HG03558 (cell line): ENCODE data around the gene CPSF3.

Source experiments
- ATAC-seq: cut with Tn5 transposase; IDR thresholded peaks from one replicate; pipeline ENCODE4 v1.9.1; 2021; ENCODE audit warnings: moderate number of reproducible peaks; ENCODE audit not compliant: unreplicated experiment; ENCODE audit errors: extremely low read depth

CPSF3 gene

DNA sequence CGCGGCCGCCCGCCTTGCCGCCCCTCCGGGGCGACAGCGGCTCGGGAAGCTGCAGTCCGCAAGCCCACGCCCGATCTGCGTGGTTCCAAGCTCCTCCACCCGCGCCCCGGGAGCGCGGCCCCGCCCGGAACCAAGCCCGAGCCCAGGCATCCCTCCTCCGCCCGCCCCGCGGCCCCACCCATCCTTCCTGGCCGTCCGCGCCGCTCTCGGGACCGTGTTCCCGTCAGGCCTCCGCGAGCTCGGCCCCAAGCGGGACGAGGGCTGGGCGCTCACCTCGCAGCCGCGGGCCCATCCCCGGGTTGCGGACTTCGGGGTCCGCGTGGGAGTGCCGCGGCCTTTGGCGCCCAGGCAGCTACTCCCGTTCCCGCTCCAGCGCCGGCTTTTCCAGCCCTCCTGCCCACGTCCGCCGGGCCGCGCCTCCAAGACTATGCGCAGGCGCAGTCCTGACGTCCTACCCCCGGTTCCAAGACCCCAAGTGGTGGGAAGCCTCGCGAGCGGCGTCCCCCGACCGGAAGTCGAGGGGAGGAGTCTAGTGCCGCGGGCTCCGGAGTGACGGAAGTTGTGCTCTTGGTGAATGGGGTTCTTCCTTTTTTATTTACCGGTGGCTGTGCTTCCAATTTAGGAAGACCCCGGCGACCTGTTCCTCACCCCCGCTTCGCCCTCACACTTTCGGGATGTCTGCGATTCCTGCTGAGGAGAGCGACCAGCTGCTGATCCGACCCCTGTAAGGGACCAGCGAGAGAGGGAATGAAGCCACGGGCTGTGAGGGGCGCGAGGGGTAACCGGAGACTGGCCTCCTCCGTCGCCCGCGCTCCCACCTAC is at the start of gene CPSF3, which contains the start of gene ITGB1BP1:
Gene CPSF3 (plus strand): TSS at position 555 of the 822 bp plus-strand sequence. CDS start 120 bp downstream, at position 675.
Gene ITGB1BP1 (minus strand): TSS at position 429 of the 822 bp plus-strand sequence. CDS start 4,831 bp downstream, outside the sequence.
- ATAC-seq, result peak; percentile 58

- no peak for ATAC-seq
These were observed 49.3 kb upstream of the CPSF3 start for GRCh38 chr2:9374071-9374730.

DNA sequence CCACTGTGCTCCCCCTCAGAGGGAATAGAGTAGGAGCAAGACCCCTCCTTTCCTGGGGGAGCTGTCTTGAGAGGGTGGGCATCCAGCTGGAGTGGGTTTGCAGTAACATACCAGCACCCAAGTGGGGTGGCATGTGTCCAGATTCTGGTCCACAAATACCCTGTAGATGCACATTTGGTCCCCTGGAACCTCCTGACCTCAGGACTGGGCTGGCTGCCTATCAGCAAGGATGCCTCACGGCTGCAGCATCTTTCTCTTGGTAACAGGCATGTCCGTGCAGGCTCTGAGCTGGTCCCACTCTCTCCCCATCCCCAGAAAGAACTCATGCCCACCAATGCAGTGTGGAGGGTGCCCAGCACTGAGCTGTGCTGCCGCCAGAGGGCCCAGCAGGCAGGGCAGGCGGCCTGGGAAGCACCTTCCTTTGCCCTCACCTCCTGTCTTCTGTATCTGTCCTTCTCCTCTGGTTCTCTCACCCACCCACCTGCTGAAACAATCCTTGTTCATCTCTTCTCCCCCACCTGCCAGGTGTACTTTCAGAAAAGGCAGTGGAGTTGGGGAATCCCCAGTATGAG is 47.5 kb upstream of the CPSF3 start:
- no peak for ATAC-seq

GRCh38 chr2:9377461-9378097 is 45.9 kb upstream of the CPSF3 start:
- ATAC-seq, result no peak

DNA sequence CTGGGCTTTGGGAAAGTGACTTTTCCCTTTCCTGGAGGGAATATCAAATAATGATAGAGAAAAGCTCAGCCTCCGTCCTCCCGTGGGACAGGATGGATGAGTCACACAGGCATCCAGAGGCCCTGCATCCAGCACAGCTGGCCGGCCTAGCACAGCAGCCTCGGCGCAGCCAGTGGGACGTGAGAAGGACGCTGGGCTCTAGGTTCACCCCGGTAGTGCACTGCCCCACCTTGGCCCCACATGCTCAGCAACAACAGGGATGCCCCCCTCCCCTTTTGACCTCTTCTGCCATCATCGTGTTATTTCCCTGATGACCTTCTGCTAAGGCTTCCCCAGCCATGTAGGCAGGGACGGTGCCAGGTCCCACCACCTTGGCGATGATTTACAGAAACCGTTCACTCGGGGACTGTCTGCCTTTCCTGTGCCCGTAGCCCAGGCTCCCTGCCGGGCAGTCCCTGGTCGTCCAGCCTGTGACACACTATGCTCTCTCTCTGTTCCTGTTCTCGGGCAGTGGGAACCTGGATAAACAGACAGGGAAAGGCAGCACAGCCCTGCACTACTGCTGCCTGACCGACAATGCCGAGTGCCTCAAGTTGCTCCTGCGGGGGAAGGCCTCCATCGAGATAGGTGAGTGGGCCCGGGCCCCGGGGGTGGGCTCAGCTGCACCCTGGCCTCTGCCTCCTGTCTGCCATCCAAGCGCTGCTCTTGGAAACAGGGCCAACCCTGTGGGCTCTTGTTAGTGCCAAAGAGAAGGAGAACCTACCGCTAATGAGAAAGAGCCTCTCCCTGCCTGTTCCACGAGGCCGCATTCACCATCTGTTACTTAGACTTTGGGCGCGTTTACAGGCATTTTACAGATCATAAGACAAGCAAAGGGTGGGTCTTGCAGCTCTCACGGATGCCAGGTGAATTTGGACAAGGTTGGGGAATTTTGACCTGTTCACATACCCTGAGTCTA is 44.7 kb upstream of the CPSF3 start:
- ATAC-seq, result no peak

GRCh38 chr2:9379391-9379755 is 44.1 kb upstream of the CPSF3 start:
- ATAC-seq, result no peak

DNA sequence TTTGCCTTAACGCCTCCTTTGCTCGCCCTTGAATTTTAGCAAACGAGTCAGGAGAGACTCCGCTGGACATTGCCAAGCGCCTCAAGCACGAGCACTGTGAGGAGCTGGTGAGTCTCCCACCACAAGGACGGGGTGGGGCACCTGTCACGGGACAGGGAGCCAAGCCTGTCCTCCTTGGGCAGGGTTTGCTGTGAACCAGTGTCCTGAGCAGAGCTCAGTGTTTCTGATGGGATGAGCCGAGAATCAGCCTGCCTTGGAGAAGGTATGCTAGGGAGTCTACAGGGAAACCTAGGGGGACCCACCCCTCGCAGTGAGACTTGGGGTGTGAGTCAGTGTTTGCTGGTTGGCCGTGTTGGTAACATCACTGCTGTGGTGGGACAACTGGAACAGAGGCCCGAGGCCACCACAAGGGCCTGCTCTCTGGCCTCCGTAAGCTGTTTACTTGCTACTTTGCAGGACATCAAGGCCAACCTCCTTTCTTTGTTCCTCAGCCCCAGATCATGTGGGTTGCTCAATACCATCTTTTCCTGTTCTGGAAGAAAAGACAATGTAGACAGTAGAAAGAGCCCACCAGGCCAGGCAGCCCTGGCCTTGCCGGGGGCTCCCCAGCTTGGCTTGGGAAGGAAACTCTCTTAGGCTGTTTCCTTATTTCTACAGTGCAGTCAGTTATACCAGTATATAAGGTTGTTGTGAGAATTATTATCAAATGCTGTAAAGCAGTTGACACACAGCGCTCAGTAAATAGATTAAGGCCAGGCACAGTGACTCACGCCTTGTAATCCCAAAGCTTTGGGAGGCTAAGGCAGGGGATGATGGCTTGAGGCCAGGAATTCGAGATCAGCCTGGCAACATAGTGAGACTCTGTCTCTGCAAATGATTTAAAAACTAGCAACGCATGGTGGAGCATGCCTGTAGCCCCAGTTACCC is 42.5 kb upstream of the CPSF3 start:
- no peak for ATAC-seq

DNA sequence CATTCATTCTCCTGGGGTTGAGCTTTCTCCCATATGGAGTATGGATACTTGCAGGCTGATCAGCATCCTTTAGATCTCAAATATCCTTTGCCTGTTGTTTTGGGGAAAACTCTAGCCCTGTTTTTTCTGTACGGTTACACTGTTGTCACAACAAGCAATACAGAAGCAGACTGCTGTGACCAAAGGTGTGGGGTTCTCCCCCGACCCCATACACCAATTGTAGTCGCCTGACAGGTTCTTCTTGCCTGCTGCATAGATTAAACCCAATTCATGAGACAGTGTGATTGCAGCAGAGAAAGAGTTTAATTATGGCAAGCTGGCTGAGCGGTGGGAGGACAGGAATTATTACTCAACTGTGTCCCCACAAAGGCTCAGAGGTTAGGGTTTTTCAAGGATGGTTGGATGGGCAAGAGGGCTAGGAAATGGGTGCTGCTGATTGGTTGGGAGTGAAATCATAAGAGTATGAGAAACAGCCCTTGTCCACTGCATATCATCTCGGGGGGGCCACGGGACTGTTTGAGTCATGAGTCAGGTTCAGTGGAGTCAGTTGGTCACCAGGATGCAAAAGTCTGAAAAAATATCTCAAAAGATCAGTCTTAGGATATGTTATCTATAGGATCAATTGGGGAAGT is 40.7 kb upstream of the CPSF3 start:
- no peak for ATAC-seq

GRCh38 chr2:9384521-9384920 is 38.9 kb upstream of the CPSF3 start:
- ATAC-seq, result no peak

DNA sequence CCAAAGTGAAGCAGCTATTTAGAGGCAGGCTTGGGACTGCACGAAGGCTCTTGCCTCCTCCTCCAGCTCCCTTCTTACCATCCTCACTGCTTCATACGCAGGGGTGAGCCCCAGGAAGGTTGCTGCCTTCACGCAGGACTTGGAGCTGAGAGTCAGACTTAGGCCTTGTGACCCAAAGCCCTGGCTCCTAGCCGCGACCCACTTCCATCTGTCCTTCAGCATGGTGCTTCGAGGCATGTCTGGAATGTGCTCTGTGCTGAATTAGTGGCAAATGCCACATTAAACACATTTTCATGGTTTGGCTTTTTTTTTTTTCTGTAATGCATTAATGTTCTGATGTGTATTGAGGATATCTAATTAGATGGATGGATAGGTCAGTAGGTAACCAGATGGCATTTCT is 37.6 kb upstream of the CPSF3 start:
- no peak for ATAC-seq

DNA sequence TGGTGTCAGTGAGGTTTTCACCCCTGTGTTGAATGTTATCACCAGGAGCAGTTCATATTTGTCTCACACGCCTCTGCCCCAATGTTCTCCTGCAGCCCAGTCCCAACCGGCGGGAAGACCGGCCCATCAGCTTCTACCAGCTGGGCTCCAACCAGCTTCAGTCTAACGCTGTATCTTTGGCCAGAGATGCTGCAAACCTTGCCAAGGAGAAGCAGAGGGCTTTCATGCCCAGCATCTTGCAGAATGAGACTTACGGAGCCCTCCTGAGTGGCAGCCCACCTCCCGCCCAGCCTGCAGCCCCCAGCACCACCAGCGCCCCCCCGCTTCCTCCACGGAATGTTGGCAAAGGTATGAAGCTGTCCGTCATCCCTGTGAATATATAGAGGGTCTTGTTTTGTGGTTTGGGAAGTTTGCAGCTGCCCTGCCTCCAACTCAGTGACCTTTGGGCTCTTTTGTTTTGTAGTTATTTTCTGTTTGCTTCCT is 35.2 kb upstream of the CPSF3 start:
- no peak for ATAC-seq

- no peak for ATAC-seq
These were observed 34.2 kb upstream of the CPSF3 start for GRCh38 chr2:9388950-9389911.

DNA sequence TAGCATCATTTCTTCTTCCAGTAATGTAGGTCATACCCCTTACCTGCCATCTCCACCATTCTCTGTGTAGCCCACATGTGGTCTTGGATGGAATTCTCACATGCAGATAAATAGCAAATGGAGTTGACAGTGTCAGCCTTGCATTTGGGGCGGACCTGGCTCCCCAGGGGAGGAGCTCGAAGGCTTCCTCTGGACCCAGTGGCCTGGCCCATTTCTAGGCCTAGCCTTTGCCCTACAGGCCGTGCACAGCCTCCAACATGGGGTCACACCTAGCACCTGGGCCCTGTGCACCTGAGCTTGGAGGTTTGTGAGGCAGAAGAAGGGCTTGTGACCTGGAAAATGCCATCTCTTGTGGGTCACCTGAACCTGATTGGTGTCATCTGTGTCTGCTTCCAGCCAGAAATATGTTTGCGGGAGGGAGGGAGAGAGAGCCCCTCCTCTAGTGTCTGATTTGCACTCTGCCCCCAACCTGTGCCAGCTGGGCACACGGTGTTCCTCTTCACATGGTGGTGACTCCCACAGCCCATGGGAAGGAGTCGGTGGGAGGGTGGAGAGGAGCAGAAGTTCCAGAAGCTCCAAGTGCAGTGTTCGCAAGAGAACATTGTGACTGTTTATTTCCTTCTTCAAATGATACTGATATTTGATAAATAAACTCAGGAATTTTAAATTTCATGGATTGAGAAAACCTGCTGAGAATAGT is 33.2 kb upstream of the CPSF3 start:
- ATAC-seq, result no peak

GRCh38 chr2:9390991-9391390 is 32.5 kb upstream of the CPSF3 start:
- ATAC-seq, result no peak

DNA sequence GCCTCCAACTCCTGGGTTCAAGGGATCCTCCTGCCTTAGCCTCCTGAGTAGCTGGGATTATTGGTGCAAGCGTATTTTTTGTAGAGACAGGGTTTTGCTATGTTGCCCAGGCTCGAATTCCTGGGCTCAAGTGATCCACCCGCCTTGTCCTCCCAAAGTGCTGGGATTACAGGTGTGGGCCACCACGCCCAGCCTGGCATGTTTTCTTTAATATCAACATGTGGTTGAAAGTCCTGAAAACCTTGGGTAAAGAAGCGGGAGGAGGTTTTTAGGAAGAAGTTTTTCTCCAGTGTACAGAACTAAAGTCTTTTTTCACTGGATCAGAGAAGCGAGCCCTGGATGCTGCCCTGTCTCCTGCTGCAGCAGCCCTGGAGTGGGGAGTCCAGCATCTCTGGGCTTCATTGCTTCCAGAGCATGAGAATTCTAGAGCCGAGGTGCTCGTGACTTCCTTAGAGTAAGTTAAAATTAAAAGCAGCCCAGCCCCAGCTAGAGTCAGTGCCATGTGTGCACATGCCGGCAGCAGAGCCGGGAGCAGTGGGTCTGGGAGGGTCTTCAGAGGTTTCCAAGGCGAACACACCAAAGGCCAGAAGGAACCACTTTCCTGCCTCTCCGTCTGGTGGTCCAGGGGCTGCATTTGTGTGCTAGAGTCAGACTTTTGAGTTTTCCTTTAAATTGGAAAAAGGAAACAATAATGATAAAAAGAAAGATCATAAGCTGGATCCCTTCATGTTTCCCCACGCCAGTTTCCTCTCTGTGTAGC is 31.3 kb upstream of the CPSF3 start:
- ATAC-seq, result no peak
